Stimulated activated CD4-positive, alpha-beta T cell treated with anti-CD3 and anti-CD28 coated beads, TNF-alpha, amount 100 ng/mL, for 1 hour (primary cell): Measurements from ENCODE around the gene DDB1.

ENCODE experiments used
- DNase-seq, 3 donors: peaks; one replicate each; pipeline ENCODE4 v3.0.0-alpha.2; 2020; ENCODE audit warnings: low read depth in 3 of 3, low spot score in 1 of 3

DDB1 gene

GRCh38 chr11:61297746-61298145 lies 35.2 kb downstream of the DDB1 start:
- no peak for DNase-seq

- DNase-seq, result no peak
These were observed 35.6 kb downstream of the DDB1 start for GRCh38 chr11:61297341-61297740.

- no peak for DNase-seq
These were observed 37.3 kb downstream of the DDB1 start for GRCh38 chr11:61295596-61295926.

- peak in 2 of 3 donors; percentile 25 to 62 for DNase-seq
These were observed 37.9 kb downstream of the DDB1 start, which contains the start of gene VWCE for GRCh38 chr11:61294717-61295595. Gene VWCE (minus strand): TSS chr11:61295316. CDS start chr11:61295037, 279 bp downstream.

GRCh38 chr11:61293867-61294716 lies 38.8 kb downstream of the DDB1 start:
- DNase-seq, result peak in 1 of 3 donors; percentile 42

- no peak for DNase-seq
These were observed 40.5 kb downstream of the DDB1 start for GRCh38 chr11:61292356-61292755.

- DNase-seq, result no peak
These were observed 41.8 kb downstream of the DDB1 start for GRCh38 chr11:61290905-61291690.

- no peak for DNase-seq
These were observed 45.4 kb downstream of the DDB1 start for GRCh38 chr11:61287338-61287977.

GRCh38 chr11:61283613-61284012 lies 49.3 kb downstream of the DDB1 start:
- no peak for DNase-seq

- DNase-seq, result peak in 1 of 3 donors; percentile 11
These were observed 51.2 kb downstream of the DDB1 start for GRCh38 chr11:61281581-61282250.

GRCh38 chr11:61280883-61281580 lies 51.9 kb downstream of the DDB1 start:
- no peak for DNase-seq

- DNase-seq, result no peak
These were observed 52.8 kb downstream of the DDB1 start for GRCh38 chr11:61279934-61280659.

GRCh38 chr11:61278001-61278470 lies 54.9 kb downstream of the DDB1 start:
- no peak for DNase-seq

GRCh38 chr11:61277186-61278000 lies 55.5 kb downstream of the DDB1 start:
- no peak for DNase-seq

- no peak for DNase-seq
These were observed 57.7 kb downstream of the DDB1 start for GRCh38 chr11:61275191-61275590.

GRCh38 chr11:61274084-61274483 lies 58.8 kb downstream of the DDB1 start:
- no peak for DNase-seq

GRCh38 chr11:61273178-61274078 lies 59.5 kb downstream of the DDB1 start:
- DNase-seq, result no peak
